ENCODE results near the gene PTGS2. TPM values are rescaled to one million over a fixed set of nuclear protein-coding genes. Genes with fewer than 3 reads are reported as not detected.
"Not testable (repeated sequence)": the region's sequence is repeated elsewhere in the genome, so short reads cannot be mapped to it uniquely, and the experiment has no call there.

PTGS2 gene
- total and polyA plus RNA-seq, 10 donors, result 0.20 to 8.3 (median 3.2) TPM

- H3K4me3 ChIP-seq, result no peak overlapping the region
- 70 to 89% (median 86%) methylated on average over 3 of the region's 3 CpGs for WGBS, 5 donors
- no peaks in the 10 kb centered on the region for H3K27me3 ChIP-seq (replicated peaks in 1 of 7)
- no peaks in the 10 kb centered on the region for H3K9me3 ChIP-seq
- no peaks in the 10 kb centered on the region for H3K36me3 ChIP-seq
- H3K27ac ChIP-seq, result peak overlapping the region in 3 of 8 donors; percentile 57 to 87 (median 85)
- H3K4me1 ChIP-seq, result peaks cover 0 to 9% (median 0%) of the 10 kb centered on the region in 6 donors
- intact Hi-C loops (cut with DNase I; ENCODE audit: low total_unique reads), result no loop called here
- TF ChIP-seq, protein P1, sequence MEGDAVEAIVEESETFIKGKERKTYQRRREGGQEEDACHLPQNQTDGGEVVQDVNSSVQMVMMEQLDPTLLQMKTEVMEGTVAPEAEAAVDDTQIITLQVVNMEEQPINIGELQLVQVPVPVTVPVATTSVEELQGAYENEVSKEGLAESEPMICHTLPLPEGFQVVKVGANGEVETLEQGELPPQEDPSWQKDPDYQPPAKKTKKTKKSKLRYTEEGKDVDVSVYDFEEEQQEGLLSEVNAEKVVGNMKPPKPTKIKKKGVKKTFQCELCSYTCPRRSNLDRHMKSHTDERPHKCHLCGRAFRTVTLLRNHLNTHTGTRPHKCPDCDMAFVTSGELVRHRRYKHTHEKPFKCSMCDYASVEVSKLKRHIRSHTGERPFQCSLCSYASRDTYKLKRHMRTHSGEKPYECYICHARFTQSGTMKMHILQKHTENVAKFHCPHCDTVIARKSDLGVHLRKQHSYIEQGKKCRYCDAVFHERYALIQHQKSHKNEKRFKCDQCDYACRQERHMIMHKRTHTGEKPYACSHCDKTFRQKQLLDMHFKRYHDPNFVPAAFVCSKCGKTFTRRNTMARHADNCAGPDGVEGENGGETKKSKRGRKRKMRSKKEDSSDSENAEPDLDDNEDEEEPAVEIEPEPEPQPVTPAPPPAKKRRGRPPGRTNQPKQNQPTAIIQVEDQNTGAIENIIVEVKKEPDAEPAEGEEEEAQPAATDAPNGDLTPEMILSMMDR (IDR thresholded peaks at IDR 0.05 in 8 of 11, conservative IDR thresholded peaks at IDR 0.05 in 3 of 11), result no peak
- TF ChIP-seq POLR2A (IDR thresholded peaks at IDR 0.05), result no peak
- no peak for TF ChIP-seq POLR2AphosphoS5 (IDR thresholded peaks at IDR 0.05)
- DNase-seq, result no peak
These were observed 25.5 kb downstream of the PTGS2 start for GRCh38 chr1:186654741-186655140.

DNA sequence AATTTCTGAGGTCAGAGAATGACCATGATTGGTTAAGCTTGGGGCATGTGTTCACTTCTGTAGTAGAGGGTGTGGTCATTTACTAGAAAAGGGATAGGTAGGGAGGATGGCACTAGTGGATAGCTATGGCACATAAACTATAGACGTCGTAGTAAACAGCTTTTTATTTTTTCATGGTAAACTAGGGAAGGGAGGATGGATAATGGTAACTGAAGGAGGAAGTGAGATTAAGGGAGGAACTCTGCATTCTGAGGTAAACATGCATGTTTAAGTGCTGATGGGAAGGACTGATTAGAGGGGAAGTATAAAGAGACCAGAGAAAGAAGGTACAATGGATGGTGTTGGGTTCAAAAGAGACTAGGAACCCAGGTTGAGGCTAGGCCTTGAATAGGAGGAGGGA, 26.9 kb downstream of the PTGS2 start:
- Histone ChIP-seq H3K9me3 (no peaks in the 10 kb centered on the region), H3K4me1 (peaks cover 0 to 9% (median 0%) of the 10 kb centered on the region in 6 donors), H3K4me3 (peak overlapping the region in 1 of 8 donors; percentile 30), H3K36me3 (no peaks in the 10 kb centered on the region), H3K27ac (peak overlapping the region in 5 of 8 donors; percentile 41 to 87 (median 69)), H3K27me3 (replicated peaks in 1 of 7) (no peaks in the 10 kb centered on the region)
- no peak for DNase-seq
- 58 to 74% (median 67%) methylated on average over 2 of the region's 2 CpGs for WGBS, 5 donors
- no peak for TF ChIP-seq POLR2AphosphoS5 (IDR thresholded peaks at IDR 0.05)
- intact Hi-C loops (cut with DNase I; ENCODE audit: low total_unique reads), result no loop called here

- peaks cover 0 to under 1% (median 0%) of the 10 kb centered on the region in 6 donors for H3K4me1 ChIP-seq
- 67 to 81% (median 73%) methylated on average over 4 of the region's 4 CpGs for WGBS, 5 donors
- H3K4me3 ChIP-seq, result no peak overlapping the region
- no peak overlapping the region for H3K27ac ChIP-seq
- intact Hi-C loops (cut with DNase I; ENCODE audit: low total_unique reads), result no loop called here
- DNase-seq, result no peak
- H3K9me3 ChIP-seq, result no peaks in the 10 kb centered on the region
- H3K27me3 ChIP-seq (replicated peaks in 1 of 7), result no peaks in the 10 kb centered on the region
- no peaks in the 10 kb centered on the region for H3K36me3 ChIP-seq
- TF ChIP-seq POLR2A (IDR thresholded peaks at IDR 0.05), result no peak
- no peak for TF ChIP-seq POLR2AphosphoS5 (IDR thresholded peaks at IDR 0.05)
- TF ChIP-seq, protein P1 (IDR thresholded peaks at IDR 0.05 in 8 of 11, conservative IDR thresholded peaks at IDR 0.05 in 3 of 11), result no peak
These were observed 31.6 kb downstream of the PTGS2 start for GRCh38 chr1:186648613-186649012.

DNA sequence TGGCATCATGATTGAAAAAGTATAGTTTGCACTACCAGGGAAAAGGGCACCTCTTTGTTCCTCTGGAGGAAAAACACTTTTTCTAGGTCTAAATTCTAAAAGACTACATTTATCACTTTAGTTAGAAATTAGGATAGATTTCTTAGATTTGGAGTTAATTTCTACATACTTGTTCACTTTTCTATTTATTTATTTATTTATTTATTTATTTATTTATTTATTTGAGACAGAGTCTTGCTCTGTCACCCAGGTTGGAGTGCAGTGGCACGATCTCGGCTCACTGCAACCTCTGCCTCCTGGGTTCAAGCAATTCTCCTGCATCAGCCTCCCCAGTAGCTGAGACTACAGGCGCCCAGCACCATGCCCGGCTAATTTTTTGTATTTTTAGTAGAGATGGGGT, 32.2 kb downstream of the PTGS2 start:
- H3K27me3 ChIP-seq (replicated peaks in 1 of 7); DNase-seq; H3K9me3 ChIP-seq; intact Hi-C loops (cut with DNase I; ENCODE audit: low total_unique reads); H3K36me3 ChIP-seq; H3K27ac ChIP-seq; H3K4me3 ChIP-seq; H3K4me1 ChIP-seq: not testable (repeated sequence)
- 88 to 95% (median 91%) methylated on average over 4 of the region's 4 CpGs for WGBS, 5 donors

GRCh38 chr1:186643614-186644013, 36.6 kb downstream of the PTGS2 start:
- no peaks in the 10 kb centered on the region for H3K4me1 ChIP-seq
- H3K9me3 ChIP-seq, result no peaks in the 10 kb centered on the region
- no peaks in the 10 kb centered on the region for H3K27me3 ChIP-seq (replicated peaks in 1 of 7)
- H3K27ac ChIP-seq, result no peak overlapping the region
- WGBS, 5 donors, result 80 to 93% (median 85%) methylated on average over 2 of the region's 2 CpGs
- H3K4me3 ChIP-seq, result no peak overlapping the region
- TF ChIP-seq POLR2AphosphoS5 (IDR thresholded peaks at IDR 0.05), result no peak
- TF ChIP-seq, protein P1 (IDR thresholded peaks at IDR 0.05 in 8 of 11, conservative IDR thresholded peaks at IDR 0.05 in 3 of 11), result no peak
- intact Hi-C loops (cut with DNase I; ENCODE audit: low total_unique reads), result no loop called here
- H3K36me3 ChIP-seq, result no peaks in the 10 kb centered on the region
- no peak for DNase-seq

GRCh38 chr1:186637567-186637966, 42.7 kb downstream of the PTGS2 start:
- H3K9me3 ChIP-seq; DNase-seq; H3K4me1 ChIP-seq; H3K4me3 ChIP-seq; H3K36me3 ChIP-seq; H3K27ac ChIP-seq; intact Hi-C loops (cut with DNase I; ENCODE audit: low total_unique reads); H3K27me3 ChIP-seq (replicated peaks in 1 of 7): not testable (repeated sequence)
- WGBS, 5 donors, result 72 to 91% (median 82%) methylated on average over 12 to 16 of the region's 16 CpGs

Measured in spleen (tissue), 11 donors.